HepG2 (cell line): ENCODE data around the gene FANCD2OS. TPM values are rescaled to one million over a fixed set of nuclear protein-coding genes. Genes with fewer than 3 reads are reported as not detected.

Source experiments
- AHR ChIP-seq: IDR thresholded peaks from 2 replicates; pipeline ENCODE4 v1.6.1; 2018; ENCODE audit warnings: missing genetic modification reagents, missing compliant biosample characterization
- GABPB1 ChIP-seq: IDR thresholded peaks from 2 replicates; pipeline ENCODE4 v1.6.1; 2016; ENCODE audit warnings: mild to moderate bottlenecking, missing genetic modification reagents, moderate library complexity, missing compliant biosample characterization
- ONECUT2 ChIP-seq: sonication (generic); formaldehyde crosslinking; IDR thresholded peaks from 2 replicates; pipeline ENCODE4 v1.4.0; 2020; ENCODE audit warnings: missing genetic modification reagents
- TCF7L2 ChIP-seq: IDR thresholded peaks from 2 replicates; pipeline ENCODE4 v1.6.1; 2011; ENCODE audit warnings: mild to moderate bottlenecking, low read depth, low read length, moderate library complexity
- ZFX ChIP-seq: sonication (generic); formaldehyde crosslinking; IDR thresholded peaks from 2 replicates; pipeline ENCODE4 v1.4.0; 2020; ENCODE audit warnings: mild to moderate bottlenecking, low read depth, missing genetic modification reagents, moderate library complexity
- ZSCAN21 ChIP-seq: sonication (generic); formaldehyde crosslinking; IDR thresholded peaks from 2 replicates; pipeline ENCODE4 v1.8.0; 2022; ENCODE audit warnings: mild to moderate bottlenecking, missing genetic modification reagents, moderate library complexity, borderline replicate concordance
- polyA plus RNA-seq, 8 experiments: library from polyadenylated mRNA; depleted of rRNA in 3 of 8; stranded (reverse) in 7 of 8; unstranded in 1 of 8; fragments of >200 nt; fragmentation: Illumina TruSeq in 4 of 8; extraction: Trizol in 4 of 8; gene quantifications; 2 replicates each; pipeline versions ENCODE4 v1.2.1 to v1.2.3, GENCODE V29; 2011 to 2016; ENCODE audit warnings: low read depth in 4 of 8, missing spikeins in 1 of 8, mixed read lengths in 1 of 8; ENCODE audit not compliant: insufficient read depth in 1 of 8
- total RNA-seq, 5 experiments: library from RNA; depleted of rRNA; stranded (reverse); fragments of >200 nt; fragmentation: Illumina TruSeq; extraction: Trizol; gene quantifications; 2 replicates each; pipeline ENCODE4 v1.2.3, GENCODE V29; 2016; ENCODE audit warnings: low read depth in 1 of 5
- TF ChIP-seq, protein P1 (sequence below), 2 experiments: fragments of 450-650 bp in 1 of 2; sonication (generic) in 1 of 2; formaldehyde crosslinking in 1 of 2; IDR thresholded peaks; 2 replicates each; pipeline versions ENCODE4 v1.6.1 to v1.8.0; 2016 to 2022; ENCODE audit warnings: antibody characterized with exemption in 1 of 2, mild to moderate bottlenecking in 1 of 2, missing genetic modification reagents in 1 of 2
- TF ChIP-seq, protein P2 (sequence below): sonication (generic); formaldehyde crosslinking; IDR thresholded peaks from 2 replicates; pipeline ENCODE4 v1.8.0; 2022; ENCODE audit warnings: mild to moderate bottlenecking, missing genetic modification reagents; ENCODE audit not compliant: insufficient replicate concordance
- TF ChIP-seq, protein P3 (sequence below): IDR thresholded peaks from 2 replicates; pipeline ENCODE4 v1.6.1; 2016; ENCODE audit warnings: low read depth, missing genetic modification reagents, missing compliant biosample characterization

FANCD2OS gene
- total and polyA plus RNA-seq, 2 of the 13 experiments (the other 11 are each of a cell fraction or from before 2014, with no cell fraction given), result not detected

DNA sequence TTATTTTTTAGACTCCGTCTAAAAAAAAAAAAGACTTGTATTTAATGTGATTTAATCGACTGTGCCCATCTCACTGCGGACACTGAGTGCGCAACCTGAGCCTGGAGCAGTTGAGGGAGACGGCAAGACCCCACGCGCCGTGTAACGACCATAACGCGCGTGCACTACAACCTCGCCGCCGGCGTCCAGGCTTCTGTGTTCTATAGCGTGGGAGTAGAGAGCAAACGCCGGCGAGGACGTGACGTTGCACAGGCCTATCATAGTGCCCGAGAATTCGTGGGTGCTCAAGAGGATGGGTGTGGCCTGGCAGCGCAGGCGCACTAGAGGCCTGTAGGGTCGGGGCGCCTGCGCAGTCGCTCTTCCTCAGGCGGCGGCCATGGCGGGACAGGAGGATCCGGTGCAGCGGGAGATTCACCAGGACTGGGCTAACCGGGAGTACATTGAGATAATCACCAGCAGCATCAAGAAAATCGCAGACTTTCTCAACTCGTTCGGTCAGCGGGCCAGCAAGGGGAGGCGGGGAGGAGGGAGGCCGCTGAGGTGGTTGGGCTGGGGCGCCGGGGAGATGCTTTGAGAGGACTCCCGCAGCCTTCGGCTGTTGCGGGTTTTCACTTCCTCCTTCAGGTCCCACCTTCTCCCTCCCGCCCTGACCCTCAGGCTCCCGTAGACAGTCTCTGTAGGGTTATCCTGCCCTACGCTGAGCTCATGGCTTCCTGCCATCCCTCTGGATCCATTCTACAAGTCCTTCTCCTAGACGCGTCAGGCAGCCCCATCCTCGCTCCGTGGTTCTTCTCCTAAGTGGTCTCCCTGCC lies 7.5 kb upstream of the FANCD2OS start, which contains the start of gene BRK1 (continued):
- TF ChIP-seq, protein P1, sequence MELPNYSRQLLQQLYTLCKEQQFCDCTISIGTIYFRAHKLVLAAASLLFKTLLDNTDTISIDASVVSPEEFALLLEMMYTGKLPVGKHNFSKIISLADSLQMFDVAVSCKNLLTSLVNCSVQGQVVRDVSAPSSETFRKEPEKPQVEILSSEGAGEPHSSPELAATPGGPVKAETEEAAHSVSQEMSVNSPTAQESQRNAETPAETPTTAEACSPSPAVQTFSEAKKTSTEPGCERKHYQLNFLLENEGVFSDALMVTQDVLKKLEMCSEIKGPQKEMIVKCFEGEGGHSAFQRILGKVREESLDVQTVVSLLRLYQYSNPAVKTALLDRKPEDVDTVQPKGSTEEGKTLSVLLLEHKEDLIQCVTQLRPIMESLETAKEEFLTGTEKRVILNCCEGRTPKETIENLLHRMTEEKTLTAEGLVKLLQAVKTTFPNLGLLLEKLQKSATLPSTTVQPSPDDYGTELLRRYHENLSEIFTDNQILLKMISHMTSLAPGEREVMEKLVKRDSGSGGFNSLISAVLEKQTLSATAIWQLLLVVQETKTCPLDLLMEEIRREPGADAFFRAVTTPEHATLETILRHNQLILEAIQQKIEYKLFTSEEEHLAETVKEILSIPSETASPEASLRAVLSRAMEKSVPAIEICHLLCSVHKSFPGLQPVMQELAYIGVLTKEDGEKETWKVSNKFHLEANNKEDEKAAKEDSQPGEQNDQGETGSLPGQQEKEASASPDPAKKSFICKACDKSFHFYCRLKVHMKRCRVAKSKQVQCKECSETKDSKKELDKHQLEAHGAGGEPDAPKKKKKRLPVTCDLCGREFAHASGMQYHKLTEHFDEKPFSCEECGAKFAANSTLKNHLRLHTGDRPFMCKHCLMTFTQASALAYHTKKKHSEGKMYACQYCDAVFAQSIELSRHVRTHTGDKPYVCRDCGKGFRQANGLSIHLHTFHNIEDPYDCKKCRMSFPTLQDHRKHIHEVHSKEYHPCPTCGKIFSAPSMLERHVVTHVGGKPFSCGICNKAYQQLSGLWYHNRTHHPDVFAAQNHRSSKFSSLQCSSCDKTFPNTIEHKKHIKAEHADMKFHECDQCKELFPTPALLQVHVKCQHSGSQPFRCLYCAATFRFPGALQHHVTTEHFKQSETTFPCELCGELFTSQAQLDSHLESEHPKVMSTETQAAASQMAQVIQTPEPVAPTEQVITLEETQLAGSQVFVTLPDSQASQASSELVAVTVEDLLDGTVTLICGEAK (IDR thresholded peaks at IDR 0.05), result no peak
- TF ChIP-seq, protein P1 (CRISPR knock-in tag; IDR thresholded peaks at IDR 0.05), result peak; percentile 40; the same call in 1 of the 2 replicates
- TF ChIP-seq ZSCAN21 (peak; percentile 6; the same call in 1 of the 2 replicates), TCF7L2 (no peak), AHR (CRISPR knock-in tag) (0 out of 2 replicates have a peak, but pooled peaks have one; percentile 38), ZFX (peak; percentile 83), GABPB1 (CRISPR knock-in tag) (peak; percentile 83), ONECUT2 (CRISPR knock-in tag) (0 out of 2 replicates have a peak, but pooled peaks have one; percentile 52)
- TF ChIP-seq, protein P2, sequence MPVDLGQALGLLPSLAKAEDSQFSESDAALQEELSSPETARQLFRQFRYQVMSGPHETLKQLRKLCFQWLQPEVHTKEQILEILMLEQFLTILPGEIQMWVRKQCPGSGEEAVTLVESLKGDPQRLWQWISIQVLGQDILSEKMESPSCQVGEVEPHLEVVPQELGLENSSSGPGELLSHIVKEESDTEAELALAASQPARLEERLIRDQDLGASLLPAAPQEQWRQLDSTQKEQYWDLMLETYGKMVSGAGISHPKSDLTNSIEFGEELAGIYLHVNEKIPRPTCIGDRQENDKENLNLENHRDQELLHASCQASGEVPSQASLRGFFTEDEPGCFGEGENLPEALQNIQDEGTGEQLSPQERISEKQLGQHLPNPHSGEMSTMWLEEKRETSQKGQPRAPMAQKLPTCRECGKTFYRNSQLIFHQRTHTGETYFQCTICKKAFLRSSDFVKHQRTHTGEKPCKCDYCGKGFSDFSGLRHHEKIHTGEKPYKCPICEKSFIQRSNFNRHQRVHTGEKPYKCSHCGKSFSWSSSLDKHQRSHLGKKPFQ (CRISPR knock-in tag), result no peak
- TF ChIP-seq, protein P3, sequence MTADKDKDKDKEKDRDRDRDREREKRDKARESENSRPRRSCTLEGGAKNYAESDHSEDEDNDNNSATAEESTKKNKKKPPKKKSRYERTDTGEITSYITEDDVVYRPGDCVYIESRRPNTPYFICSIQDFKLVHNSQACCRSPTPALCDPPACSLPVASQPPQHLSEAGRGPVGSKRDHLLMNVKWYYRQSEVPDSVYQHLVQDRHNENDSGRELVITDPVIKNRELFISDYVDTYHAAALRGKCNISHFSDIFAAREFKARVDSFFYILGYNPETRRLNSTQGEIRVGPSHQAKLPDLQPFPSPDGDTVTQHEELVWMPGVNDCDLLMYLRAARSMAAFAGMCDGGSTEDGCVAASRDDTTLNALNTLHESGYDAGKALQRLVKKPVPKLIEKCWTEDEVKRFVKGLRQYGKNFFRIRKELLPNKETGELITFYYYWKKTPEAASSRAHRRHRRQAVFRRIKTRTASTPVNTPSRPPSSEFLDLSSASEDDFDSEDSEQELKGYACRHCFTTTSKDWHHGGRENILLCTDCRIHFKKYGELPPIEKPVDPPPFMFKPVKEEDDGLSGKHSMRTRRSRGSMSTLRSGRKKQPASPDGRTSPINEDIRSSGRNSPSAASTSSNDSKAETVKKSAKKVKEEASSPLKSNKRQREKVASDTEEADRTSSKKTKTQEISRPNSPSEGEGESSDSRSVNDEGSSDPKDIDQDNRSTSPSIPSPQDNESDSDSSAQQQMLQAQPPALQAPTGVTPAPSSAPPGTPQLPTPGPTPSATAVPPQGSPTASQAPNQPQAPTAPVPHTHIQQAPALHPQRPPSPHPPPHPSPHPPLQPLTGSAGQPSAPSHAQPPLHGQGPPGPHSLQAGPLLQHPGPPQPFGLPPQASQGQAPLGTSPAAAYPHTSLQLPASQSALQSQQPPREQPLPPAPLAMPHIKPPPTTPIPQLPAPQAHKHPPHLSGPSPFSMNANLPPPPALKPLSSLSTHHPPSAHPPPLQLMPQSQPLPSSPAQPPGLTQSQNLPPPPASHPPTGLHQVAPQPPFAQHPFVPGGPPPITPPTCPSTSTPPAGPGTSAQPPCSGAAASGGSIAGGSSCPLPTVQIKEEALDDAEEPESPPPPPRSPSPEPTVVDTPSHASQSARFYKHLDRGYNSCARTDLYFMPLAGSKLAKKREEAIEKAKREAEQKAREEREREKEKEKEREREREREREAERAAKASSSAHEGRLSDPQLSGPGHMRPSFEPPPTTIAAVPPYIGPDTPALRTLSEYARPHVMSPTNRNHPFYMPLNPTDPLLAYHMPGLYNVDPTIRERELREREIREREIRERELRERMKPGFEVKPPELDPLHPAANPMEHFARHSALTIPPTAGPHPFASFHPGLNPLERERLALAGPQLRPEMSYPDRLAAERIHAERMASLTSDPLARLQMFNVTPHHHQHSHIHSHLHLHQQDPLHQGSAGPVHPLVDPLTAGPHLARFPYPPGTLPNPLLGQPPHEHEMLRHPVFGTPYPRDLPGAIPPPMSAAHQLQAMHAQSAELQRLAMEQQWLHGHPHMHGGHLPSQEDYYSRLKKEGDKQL (CRISPR knock-in tag), result 0 out of 2 replicates have a peak, but pooled peaks have one; percentile 46
